T-helper 9 cell (primary cell): Measurements from ENCODE around the gene GSG1L2.

Experiments used
- DNase-seq: peaks from one replicate; pipeline ENCODE4 v3.0.0-alpha.2; 2020

GSG1L2 gene

DNA sequence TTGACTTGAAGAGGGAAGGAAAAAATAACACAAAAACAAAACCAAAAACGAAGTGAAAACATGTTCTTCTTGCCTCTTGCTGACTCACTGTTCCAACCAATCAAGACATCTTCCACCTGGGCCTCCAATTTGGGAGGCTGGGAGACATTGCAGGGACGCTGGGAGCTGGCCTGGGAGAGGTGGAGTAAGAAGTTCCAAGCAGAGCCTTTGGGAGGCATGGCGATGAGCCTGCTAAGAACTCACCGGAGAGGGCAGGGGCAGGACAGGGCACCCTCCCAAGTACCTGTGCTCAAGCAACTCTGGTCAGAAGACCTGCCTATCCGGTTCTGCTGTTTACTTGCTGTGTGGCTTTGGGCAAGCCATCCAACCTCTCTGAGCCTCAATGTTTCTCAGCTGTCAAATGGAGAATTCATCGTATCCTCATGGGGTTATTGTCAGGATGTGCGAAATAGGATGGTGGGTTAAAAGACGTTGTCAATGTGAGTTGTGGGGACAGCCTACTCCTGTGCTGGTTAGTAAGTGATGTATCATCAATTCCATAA is 3.0 kb upstream of the GSG1L2 start:
- no peak for DNase-seq

DNA sequence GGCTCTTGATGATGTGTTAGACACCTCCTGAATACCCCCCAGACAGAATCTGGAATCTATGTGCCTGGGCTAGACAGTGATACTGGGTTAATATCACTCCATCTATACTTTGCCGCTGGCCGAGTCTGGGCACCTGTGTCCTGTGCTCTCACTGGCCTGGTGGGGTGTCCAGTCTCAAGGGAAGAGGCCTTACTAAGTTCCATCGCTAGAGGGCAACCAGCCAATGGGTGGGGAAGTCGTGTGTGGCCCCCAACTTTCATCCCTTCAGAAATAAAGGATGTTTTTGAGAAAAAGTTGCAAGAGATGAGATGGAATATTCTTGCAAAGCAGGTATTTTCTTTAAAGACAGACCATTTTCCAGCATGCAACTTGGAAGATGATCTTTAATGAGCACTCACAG is 2.2 kb upstream of the GSG1L2 start:
- no peak for DNase-seq

DNA sequence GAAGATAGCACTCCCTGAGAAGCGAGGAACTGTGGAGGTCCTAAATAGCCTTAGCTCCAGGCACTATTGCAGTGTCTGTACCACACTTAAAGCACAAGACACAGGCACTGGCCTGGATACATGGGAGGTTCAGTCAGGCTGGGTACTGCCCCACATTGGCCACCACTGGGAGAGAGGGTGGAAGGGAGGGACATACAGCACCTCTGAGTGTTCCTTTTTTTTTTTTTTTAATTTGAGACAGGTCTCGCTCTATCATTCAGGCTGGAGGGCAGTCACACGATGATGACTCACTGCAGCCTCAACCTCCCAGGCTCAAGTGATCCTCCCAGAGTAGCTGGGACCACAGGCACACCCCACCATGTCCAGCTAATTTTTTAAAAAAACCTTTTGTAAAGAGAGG is 1.4 kb downstream of the GSG1L2 start:
- DNase-seq, result no peak

DNA sequence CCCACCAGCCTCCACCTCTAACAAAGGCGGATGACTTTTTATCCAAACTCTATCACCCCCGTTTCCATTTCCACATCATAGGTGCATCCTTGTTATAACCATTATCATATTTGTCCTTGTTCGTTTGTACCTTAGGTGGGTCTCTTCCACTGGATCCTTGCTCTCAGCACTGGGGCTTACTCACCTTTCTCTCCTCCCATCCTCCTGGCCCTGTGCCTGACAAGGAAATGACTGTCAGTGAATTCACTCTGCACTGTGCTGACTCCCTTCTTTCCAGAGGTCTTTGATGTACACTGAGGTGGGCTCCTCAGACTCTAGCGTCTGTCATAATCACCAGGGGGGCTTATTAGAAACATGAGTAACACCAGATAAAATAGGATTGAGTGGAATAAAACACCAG is 3.1 kb downstream of the GSG1L2 start:
- no peak for DNase-seq

DNA sequence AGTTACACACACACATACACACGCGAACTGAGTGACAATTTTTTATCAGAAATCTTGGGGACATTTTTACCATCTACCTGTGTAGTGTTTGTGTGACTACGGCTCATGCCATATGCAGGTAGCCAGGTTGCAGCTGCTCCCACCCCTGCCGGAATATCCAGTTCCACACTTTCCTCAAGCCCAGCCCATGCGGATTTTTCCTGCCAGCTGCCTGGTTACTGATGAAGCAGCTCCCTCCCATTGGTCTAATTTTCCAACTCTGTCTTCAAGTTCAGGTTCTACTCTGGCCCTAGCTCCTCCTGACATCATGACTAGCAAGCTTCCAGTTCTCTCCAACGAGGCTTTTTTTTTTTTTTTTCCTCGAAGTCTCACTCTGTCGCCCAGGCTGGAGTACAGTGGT is 4.8 kb downstream of the GSG1L2 start:
- DNase-seq, result no peak

DNA sequence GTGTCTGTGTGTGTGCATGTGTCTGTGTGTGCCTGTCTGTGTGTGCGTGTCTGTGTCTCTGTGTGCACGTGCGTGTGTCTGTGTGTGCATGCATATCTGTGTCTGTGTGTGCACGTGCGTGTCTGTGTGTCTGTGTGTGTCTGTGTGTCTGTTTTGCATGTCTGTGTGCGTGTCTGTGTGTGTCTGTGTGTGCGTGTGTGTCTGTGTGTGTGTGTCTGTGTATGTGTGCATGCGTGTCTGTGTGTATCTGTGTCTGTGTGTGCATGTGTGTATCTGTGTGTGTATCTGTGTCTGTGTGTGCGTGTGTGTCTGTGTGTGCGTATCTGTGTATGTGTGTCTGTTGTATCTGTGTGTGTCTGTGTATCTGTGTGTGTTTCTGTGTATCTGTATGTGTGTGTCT is 5.4 kb downstream of the GSG1L2 start:
- DNase-seq, result no peak

DNA sequence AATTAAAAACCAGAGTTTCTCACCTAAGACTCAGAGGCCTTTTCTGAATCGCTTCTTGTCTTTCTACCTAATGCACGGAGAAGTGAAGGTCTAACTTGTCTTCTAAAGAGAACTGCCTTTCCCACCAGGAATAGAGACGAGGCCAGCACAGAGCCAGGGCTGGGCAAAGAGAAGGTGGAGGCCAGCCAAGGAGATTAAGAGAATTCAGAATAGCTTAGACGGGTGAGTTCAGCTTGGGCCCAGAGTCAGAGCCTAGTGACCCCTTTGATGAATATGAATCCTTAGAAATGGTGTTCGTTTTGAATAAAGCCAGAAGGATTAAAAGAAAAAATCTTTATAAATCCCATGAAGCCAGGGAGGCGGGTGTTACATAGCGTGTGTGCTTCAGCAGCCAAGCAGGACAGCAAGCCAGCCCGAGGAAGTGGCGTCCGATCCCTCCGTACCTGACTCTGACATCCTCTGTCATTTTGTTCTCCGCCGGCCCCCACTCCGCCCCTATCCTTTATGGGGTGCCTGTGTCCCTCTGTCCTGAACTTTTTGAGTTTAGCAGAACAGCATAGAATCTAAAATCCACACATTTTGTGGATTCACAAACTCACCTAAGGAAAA is 7.4 kb downstream of the GSG1L2 start:
- no peak for DNase-seq

DNA sequence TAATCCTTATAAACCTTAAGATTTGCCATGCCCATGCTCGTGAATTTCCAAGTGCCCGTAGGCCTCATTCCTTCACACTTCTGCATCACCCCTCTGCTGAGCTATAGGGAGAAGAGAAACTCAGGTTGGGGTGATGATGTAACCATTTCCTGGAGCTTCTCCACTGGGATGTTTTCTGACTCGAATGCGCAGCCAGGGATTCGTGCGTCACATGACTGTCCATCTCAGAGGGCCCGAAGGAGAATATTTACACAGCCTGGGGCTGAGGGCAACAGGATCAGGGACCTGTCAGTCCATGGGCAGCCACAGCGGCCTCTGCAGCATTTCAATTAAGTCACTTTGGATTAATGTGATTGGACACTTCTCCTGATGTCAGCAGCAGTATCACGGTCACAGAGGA is 8.7 kb downstream of the GSG1L2 start:
- no peak for DNase-seq

DNA sequence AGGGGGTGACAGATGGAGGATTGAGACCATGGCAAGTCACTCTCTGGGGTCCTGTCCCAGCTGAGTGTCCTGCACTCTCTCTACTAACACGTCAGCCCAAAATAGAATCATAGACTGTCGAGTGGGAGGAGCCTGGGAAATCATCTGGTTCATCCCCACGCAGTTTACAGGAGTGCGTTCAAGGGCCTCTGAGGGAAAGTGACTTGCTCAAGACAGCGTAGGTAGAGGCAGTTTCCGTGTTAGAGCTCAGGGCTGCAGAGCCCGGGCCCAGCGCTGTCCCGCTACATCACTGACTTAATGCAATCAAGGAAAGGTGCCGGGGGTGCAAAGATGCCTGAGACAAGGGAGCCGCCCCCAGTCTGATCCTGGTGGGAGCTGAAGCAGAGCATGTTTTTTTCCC is 10.3 kb downstream of the GSG1L2 start:
- DNase-seq, result no peak

DNA sequence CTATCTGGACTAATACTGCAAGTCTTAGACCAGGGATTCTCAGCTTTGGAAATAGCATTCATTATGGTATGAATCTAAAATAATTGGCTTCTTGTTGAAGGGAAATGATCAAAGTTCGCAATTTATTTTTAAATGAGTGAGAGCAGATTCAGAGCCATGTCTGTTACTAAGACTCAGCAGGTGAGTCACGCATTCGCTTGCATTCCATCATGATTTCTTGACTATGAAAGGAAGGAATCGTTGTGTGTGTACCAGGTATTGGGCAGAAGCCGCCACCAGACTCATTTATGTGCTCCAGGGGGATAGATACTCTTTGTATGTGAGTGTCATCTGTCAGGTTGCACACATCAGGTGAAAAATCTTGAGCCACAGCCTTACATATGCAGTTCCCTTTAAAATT is 10.8 kb downstream of the GSG1L2 start:
- no peak for DNase-seq

DNA sequence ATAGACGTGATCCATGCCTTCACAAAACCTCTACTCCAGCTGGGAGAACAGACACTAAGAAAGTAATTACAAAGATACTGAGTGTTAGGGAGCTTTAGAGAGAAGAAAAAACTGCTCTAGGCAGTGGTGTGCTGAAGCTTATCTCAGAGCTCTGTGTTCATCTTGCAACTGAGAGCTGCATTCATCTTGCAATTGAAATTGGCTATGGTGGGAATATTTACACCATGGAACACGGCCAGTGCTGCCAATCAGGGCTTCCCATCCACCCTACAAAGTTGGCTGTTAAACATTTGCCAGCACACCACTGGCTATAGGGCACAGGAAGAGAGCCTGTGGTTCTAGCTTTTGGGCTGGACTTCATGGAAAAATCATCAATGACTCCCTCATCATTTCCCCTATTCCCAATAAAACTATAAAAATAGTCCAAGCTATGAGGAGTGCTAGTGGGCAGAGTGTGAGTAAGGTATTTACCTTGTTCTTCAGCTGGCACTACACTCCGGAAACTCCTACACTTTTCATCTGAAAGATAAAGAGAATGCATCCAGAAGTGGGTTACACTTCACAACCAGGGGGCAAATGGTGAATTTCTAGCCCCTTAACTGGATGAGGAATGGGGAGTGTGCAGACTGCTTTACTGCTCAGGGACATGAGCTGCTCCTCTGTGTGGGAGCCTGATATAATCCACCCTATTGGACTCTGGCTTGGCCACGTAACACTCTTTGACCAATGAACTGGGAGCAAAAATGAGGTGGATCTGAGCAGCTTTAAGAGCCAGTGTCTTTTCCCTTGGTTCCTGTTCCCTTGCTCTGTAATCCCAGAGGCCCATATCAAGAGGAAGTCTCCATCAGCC is 11.6 kb downstream of the GSG1L2 start:
- no peak for DNase-seq

DNA sequence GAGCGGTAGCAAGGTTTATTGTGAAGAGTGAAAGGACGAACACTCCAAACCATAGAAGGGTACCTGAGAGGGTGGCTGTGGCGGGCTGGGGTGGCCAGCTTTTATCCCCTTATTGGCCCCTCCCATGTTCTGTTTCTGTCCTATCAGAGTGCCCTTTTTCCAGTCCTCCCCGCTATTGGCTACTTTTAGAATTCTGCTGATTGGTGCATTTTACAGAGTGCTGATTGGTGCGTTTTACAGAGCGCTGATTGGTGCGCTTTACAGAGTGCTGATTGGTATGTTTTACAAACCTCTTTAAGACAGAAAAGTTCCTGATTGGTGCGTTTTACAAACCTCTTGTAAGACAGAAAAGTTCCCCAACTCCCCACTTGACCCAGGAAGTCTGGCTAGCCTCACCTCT is 12.5 kb downstream of the GSG1L2 start:
- no peak for DNase-seq

DNA sequence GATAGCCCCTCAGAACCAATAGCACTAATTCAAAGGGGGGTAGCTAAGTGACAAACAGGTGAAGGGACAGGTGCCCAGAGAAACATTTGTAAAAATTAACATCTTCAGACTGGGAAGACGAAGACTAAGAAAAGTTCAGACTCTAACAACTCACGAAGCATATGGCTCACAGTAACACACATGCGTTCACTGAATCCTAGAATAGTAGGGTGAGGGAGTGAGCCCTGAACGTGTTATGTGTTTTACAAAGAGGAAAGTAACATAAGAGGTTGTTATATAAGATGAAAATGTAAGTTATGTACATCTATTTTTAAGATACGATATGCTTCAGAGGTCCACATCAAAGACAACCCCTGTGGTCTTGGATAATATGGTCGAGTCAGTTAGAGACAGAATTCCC is 15.2 kb downstream of the GSG1L2 start:
- no peak for DNase-seq

DNA sequence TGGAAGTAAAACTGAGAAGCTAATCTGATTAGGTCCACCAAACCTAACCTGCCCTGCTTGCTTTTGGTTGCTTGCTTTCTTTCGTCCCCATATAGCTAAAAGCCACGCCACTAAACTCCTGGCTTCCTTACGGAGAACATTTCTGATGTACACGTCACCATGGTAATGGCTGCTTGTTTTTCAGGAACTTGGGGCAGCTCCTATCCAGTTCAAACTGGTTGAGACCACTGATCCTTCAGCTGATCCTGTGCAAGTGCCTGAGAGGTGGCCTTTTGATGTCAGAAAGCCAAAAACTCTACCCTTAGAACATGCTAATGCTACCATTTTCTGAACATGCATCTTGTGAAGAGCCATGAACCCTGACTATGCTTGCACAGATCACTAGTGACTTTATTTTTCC is 16.1 kb downstream of the GSG1L2 start:
- no peak for DNase-seq

DNA sequence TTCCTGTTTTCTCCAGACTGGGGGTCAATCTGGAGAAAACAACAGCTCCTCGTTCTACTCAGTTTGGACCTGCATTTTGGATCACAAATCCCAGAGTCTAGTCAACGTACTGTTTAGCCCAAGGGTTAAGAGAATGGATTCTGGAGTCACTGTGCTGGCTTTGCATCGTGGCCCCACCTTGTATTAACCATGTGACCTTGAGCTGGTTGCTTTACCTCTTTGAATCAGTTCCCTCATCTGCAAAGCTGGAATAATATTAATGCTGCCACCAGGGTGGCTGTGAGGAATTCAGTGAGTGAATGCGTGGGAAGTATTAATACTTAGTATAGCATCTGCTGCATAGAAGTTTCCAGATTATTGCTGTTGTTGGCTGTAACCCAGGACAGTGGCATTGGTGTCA is 19.2 kb downstream of the GSG1L2 start:
- DNase-seq, result no peak

DNA sequence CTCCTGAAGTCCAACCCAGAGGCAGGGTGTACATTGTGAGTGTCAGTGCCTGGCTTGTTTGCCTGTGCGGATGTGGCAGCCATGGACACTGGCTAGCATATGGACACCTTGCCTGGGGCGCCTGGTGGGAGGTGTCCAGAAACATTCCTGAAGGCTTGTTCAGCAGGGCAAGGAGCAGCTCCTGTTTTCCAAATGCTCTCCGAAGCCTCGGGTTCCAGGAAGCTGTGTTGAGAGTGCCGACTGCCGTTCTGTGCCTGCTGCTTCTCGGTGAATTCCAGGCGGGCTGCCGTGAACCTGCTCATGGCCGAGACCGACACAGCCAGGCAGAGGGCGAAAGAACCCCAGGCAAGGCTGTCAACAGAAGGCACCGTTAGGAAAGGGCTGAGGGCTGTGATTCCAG is 19.6 kb downstream of the GSG1L2 start:
- DNase-seq, result no peak

DNA sequence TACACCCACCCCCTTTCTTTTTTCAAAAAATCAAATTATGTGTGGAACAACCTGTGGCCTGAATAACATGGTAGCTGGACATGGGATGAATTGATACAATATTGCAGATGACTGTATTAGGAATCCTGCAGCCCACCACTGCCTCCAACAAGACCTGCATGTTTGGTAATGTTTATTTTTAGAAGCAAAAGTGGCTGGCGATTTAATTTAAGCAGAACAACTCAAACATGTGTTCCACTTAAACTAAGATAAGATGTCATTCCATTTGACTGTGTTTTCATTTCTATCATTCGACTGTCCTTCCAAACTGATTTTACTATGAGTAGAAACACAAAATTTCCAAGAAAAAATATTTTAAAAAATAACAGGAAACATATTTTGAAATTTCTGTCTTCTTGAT is 20.4 kb downstream of the GSG1L2 start:
- DNase-seq, result no peak

DNA sequence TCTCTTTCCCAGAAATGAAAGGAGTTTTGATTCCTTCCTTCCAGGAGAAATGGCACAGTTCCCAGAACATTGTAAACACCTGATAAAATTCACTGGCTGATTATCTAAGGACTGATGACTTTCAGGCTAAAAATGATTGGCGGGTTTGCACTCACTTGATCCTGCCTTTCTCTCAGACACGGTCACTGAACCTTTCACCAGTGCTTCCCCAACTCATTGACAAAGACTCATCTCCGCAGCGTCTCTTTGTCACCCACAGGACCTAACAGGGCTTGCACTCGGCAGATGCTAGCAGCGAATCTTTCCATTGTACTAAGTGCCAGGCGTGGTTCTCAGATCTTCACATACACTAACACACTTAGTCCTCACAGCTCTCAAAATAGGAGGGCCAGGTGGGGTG is 23.2 kb downstream of the GSG1L2 start:
- no peak for DNase-seq

DNA sequence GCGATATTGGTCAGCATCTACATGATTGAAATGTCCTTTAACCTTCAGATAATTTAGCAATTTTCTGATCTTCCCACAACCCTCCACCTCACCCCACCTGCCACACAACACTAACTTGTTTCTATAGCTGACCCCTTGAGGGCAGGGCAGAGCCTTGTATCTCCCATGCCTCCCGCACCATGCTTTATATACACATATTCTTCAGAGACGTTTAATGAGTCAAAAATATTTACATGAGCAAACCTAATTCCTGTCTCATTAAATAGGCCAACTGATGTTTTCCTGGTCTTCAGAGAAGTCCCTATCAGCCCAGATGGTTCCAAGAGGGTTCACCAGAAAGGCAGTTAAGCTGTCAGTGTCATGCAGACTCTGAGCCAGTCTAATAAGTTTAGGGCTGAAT is 23.9 kb downstream of the GSG1L2 start:
- DNase-seq, result no peak

DNA sequence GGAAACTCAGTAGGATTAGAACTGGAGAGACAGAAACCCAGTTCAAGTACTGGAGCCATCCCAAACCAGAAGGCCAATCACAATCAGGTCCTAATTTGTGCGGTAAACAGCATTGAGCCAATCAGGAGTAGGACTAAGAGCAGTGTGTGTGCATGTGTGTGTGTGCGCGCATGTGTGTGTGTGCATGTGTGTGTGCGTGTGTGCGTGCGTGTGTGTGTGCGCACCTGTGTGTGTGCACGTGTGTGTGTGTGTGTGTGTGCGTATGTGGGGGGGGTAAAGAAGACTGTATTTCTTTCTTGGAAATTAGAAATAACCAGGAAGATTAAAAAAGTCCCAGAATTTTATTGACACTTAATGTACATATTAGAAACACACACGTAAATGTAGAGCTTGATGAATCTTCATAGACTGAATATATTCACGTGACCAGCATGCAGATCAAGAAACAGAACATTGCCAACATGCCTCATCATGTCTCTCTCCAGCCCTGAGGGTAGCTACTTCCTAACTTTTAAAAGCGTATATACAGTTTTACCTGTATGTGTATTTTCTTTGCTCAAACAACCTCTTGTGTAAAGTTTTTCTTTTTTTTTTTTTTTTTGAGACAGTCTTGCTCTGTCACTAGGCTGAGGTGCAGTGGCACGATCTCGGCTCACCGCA is 29.6 kb downstream of the GSG1L2 start:
- no peak for DNase-seq

DNA sequence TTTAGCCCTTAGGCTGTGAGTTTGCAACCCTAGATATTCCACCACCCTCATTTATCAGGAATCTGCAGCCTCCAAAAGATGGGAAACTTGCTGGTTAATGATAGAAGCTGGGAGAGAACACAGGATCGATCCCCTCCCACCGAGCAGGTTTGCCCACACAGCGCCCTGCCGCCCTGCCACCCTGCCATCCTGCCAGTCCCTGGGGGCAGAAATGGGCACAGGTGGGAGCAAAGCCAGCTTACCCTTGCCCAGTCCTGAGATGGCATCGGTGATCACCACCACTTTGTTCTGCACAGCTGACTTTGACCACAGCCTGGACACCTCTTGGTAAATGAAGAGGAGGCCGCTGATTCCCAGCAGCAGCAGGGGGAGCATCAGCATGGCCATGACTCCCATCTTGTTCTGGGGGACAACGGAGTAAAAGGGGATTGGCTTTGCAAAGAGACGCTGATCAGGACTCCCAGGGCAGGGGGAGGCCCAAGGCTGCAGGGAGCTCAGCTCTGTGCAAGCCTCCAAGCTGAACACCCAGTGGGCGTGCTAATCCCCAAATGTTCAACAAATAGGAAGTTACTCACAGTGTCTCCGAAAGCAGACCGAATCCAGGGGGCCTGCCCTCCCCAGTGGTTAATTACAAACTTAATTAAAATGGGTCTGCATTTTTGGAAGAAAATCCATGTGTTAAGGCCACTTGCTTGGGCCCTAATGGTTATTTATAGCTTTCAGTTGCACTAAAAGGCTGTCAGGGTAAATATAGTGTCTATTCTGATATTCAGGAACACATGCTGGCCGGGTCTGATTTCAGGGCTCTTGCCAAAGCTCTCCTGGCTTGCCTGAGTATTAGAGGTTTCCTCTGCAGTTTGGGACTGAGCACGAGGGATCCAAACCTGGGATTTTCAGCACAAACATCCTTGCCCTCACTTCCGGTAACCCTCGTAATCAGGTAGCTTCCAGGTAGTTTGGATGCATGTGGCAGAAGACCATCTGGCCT is 30.7 kb downstream of the GSG1L2 start, which contains the start of gene DHRS7C:
Gene DHRS7C (minus strand): TSS at position 704 of the 988 bp plus-strand sequence. CDS start 308 bp downstream, at position 396.
- DNase-seq, result no peak

DNA sequence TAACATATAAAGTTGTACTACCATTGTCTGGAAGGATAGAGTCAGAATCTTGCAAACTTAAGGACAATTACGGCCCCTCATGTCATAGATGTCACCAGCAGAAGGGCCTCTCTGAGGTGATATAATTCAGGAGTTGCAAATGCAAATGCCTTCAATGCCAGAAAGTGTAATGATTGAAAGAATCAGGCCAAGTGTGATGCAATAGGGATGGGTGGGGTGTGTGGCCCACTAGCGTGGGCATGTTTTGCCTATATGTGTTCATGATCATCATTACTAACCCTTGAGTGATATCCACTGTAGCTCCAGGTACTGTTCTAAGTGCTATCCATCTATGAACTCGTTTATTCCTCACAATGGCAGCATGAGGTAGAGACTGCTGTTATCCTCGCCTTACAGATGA is 31.6 kb downstream of the GSG1L2 start:
- no peak for DNase-seq

DNA sequence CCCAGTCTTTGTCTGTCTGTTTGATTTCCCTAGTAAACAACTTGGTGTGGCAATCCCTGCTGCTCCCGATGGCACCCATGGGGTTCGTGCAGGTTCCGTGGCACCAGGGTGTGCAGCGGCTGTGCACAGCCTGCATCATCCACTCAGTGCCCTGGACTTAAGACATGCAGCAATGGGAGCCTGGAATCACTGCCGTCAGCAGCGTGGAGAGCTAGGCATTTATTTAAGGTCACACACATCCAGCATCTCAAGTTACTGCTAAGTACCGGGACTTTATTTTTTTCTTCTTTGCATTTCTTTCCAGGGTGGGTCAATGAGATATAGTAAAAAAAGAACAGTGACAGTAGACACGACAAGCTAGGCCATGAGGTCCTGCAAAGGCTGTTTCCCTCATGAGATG is 33.3 kb downstream of the GSG1L2 start:
- DNase-seq, result no peak
